ENCODE measurements around the gene IL4I1.

IL4I1 gene

DNA sequence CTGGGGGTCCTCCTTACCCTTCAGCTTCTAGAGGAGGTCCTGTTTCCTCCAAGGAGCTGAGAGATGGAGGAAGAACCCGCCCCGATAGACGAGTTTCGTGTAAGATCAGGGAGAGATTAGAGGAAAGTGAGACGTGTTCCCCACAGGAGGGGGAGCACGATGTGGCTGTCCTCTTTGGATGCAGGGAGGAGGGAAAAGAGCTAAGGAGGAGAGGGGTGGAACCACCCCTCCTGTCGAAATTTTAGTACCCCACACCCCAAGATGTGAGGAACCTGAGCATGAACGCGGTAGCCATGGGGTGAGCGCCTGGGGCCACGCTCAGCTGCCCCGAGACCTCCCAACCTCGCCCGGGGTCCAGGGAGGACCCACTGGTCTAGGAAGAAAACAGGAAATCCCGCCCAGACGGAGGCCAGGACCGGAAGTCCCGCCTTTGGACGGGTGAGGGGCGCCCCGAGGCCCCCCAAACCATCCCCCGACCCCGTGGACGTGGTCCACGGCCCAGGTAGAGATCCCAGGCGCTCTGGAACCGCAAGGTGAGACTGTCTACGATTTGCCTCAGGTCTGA lies 20.7 kb downstream of the IL4I1 start:
- TF ChIP-seq, protein P1, sequence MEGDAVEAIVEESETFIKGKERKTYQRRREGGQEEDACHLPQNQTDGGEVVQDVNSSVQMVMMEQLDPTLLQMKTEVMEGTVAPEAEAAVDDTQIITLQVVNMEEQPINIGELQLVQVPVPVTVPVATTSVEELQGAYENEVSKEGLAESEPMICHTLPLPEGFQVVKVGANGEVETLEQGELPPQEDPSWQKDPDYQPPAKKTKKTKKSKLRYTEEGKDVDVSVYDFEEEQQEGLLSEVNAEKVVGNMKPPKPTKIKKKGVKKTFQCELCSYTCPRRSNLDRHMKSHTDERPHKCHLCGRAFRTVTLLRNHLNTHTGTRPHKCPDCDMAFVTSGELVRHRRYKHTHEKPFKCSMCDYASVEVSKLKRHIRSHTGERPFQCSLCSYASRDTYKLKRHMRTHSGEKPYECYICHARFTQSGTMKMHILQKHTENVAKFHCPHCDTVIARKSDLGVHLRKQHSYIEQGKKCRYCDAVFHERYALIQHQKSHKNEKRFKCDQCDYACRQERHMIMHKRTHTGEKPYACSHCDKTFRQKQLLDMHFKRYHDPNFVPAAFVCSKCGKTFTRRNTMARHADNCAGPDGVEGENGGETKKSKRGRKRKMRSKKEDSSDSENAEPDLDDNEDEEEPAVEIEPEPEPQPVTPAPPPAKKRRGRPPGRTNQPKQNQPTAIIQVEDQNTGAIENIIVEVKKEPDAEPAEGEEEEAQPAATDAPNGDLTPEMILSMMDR (conservative IDR thresholded peaks at IDR 0.05; ENCODE audit: low read length), result no peak
- H3K4me3 ChIP-seq (ENCODE audit: low read length), result peak overlapping the region; percentile 100
- peak; percentile 27 for DNase-seq (ENCODE audit: low read depth)

DNA sequence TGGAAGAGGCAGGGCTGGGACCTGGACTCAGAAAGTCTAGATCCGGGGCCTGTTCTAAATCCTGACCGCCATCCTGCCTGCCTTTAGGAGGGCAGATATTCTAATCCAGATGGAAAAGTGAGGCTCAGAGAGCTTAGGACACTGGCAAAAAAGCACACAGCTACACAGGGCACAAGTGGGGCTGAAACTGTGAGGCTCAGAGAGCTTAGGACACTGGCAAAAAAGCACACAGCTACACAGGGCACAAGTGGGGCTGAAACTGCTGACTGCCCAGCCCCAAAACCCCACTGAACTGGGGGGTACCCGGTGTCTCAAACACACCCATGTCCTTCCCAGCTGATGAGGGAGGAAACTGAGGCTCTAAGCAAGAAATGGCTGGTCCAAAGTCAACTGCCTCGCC lies 21.5 kb downstream of the IL4I1 start:
- TF ChIP-seq, protein P1 (conservative IDR thresholded peaks at IDR 0.05; ENCODE audit: low read length), result no peak
- no peak for DNase-seq (ENCODE audit: low read depth)
- H3K4me3 ChIP-seq (ENCODE audit: low read length), result peak overlapping the region; percentile 100

DNA sequence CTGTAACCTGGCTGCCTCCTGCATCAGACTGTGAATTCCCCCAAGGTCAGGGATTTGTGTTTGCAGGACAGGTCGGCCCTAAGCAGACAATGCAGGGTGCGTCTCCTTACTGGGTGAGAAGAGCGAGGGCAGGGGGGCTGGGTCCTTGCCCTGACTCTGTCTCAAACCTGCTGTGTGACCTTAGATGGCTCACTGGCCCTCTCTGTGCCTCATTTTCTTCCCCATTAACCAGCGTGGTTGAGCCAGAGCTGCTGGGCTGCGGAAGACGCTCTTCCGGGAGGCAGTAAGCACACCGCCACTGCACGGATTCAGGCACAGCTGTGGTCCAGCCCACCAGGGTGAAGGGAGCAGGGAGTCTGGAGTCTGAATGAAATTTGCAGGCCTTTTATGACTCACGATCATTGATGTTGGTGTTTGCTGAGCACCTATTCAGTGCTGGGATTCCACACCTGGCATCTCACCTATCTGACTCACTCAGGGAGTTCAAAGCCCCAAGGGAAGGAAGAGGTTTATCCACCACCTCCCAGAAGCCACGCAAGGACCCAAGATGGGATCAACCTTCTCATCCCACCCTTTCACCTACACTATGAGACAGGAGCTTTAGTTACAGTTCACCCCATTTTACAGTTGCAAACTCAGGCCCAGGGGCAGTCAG lies 22.1 kb downstream of the IL4I1 start:
- H3K4me3 ChIP-seq (ENCODE audit: low read length), result peak overlapping the region; percentile 100
- TF ChIP-seq, protein P1 (conservative IDR thresholded peaks at IDR 0.05; ENCODE audit: low read length), result no peak
- DNase-seq (ENCODE audit: low read depth), result no peak

DNA sequence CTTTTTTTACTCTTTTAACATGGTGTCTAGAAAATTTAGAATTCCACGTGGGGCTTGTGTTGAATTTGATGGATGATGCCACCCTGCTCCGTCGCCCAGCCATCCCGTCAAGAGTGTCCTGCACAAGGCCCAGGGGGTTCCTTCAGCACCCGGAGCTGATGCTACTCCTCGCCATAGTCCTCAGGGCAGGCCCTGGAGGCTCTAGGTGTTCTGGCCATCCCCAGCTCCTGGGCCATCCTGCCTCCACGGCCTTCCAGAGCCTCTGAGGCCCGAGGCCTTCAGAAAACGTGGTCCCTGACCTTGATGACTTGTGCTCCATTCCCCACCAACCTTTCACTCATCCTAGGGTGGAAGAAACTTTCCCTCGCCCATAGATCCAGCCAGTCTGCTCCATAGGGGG lies 22.9 kb downstream of the IL4I1 start:
- TF ChIP-seq, protein P1 (conservative IDR thresholded peaks at IDR 0.05; ENCODE audit: low read length), result no peak
- no peak for DNase-seq (ENCODE audit: low read depth)
- no peak overlapping the region for H3K4me3 ChIP-seq (ENCODE audit: low read length)

DNA sequence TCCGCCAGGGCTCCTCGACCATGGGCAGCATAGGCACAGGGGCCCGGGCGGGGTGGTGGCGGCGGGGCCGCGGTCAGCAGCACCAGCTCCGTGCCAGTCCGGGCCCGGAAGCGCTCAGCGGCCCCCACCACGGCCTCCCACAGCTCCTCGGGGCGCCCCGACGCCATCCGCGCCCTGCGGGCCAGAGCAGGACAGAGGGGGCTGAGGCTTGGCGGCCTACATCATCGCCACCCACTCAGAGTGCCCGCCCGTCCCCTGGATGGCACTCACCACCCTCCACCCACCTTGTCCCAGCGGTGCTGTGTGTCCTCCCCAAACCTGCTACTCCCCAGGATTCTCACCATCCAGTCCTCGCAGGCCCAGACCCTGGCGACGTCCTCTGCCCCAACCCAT lies 23.6 kb downstream of the IL4I1 start:
- TF ChIP-seq, protein P1 (conservative IDR thresholded peaks at IDR 0.05; ENCODE audit: low read length), result no peak
- no peak for DNase-seq (ENCODE audit: low read depth)
- H3K4me3 ChIP-seq (ENCODE audit: low read length), result no peak overlapping the region

DNA sequence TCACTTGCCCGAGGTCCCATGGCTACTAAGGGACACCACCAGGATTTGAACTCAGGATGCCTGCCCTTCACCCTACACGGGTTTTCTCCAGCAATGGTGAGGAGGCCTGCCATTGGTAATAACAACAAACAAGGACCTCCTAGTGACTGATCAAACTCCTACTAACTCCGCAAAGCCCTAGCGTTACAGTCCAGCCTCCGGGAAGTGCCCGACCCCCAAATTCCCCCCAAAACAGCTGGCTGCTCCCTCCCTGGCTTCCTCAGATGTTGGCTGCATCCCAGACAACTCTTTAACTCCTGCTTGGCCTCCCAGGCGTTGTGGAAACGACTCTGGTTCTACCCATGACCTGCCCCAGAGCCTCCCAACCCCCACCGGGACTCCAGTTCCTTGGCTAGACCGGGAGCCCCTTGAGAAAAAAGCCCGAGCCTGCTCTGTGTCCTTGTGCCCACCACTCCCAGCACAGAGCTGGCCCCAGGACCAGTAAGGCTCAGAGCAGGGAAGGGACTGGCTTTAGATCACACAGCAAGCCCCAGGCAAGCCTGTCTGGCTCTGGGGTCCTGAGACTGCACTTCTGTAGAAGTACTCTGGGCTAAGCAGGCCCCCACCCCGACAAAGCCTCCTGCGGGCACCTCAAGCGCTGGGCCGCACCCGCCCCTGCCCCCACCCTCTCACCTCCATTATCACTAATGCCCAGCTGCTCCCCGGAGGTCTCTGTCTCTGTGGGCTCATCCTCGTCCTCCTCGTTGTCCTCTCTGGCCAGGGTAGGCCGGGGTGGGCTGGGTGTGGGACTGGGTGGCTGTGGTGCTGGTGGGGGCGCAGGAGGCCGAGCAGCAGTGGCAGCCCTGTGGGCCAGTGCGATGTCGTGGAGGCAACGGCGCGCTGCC lies 24.2 kb downstream of the IL4I1 start:
- H3K4me3 ChIP-seq (ENCODE audit: low read length), result no peak overlapping the region
- TF ChIP-seq, protein P1 (conservative IDR thresholded peaks at IDR 0.05; ENCODE audit: low read length), result no peak
- no peak for DNase-seq (ENCODE audit: low read depth)

All from AG10803 (cell line).